HL-60 (cell line): Measurements from ENCODE around the gene CFAP74.

Experiments
- POLR2AphosphoS5 ChIP-seq: IDR thresholded peaks from 2 replicates; pipeline ENCODE4 v1.6.1; 2012; ENCODE audit warnings: low read depth
- TF ChIP-seq, protein P1 (sequence below): IDR thresholded peaks from one replicate; pipeline ENCODE4 v1.5.1; 2011; ENCODE audit warnings: low read length, control low read depth, inconsistent platforms; ENCODE audit not compliant: insufficient read depth
- TF ChIP-seq, protein P2 (sequence below): IDR thresholded peaks from 2 replicates; pipeline ENCODE4 v1.6.1; 2012; ENCODE audit warnings: low read depth; ENCODE audit not compliant: insufficient replicate concordance

DNA sequence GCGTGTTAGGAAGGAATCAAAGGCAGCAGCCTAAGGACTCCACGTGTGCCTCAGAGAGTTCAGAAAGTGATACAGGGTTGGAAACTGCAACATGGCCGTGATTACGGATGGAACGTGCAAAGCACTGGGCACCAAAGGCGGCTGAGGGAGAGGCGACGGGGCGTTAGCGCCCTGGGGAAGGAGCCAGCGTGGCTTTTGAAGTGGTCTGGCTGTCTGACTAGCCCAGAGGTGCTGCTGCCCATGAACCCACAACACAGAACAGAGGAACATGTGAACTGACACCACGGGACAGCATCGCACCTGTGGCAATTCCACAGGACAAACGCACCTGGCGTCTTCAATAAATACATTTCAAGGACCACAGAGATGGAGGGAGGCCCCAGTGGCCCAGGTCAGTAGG, 66.5 kb downstream of the CFAP74 start:
- TF ChIP-seq, protein P1, sequence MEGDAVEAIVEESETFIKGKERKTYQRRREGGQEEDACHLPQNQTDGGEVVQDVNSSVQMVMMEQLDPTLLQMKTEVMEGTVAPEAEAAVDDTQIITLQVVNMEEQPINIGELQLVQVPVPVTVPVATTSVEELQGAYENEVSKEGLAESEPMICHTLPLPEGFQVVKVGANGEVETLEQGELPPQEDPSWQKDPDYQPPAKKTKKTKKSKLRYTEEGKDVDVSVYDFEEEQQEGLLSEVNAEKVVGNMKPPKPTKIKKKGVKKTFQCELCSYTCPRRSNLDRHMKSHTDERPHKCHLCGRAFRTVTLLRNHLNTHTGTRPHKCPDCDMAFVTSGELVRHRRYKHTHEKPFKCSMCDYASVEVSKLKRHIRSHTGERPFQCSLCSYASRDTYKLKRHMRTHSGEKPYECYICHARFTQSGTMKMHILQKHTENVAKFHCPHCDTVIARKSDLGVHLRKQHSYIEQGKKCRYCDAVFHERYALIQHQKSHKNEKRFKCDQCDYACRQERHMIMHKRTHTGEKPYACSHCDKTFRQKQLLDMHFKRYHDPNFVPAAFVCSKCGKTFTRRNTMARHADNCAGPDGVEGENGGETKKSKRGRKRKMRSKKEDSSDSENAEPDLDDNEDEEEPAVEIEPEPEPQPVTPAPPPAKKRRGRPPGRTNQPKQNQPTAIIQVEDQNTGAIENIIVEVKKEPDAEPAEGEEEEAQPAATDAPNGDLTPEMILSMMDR: no peak
- no peak for TF ChIP-seq POLR2AphosphoS5
- TF ChIP-seq, protein P2, sequence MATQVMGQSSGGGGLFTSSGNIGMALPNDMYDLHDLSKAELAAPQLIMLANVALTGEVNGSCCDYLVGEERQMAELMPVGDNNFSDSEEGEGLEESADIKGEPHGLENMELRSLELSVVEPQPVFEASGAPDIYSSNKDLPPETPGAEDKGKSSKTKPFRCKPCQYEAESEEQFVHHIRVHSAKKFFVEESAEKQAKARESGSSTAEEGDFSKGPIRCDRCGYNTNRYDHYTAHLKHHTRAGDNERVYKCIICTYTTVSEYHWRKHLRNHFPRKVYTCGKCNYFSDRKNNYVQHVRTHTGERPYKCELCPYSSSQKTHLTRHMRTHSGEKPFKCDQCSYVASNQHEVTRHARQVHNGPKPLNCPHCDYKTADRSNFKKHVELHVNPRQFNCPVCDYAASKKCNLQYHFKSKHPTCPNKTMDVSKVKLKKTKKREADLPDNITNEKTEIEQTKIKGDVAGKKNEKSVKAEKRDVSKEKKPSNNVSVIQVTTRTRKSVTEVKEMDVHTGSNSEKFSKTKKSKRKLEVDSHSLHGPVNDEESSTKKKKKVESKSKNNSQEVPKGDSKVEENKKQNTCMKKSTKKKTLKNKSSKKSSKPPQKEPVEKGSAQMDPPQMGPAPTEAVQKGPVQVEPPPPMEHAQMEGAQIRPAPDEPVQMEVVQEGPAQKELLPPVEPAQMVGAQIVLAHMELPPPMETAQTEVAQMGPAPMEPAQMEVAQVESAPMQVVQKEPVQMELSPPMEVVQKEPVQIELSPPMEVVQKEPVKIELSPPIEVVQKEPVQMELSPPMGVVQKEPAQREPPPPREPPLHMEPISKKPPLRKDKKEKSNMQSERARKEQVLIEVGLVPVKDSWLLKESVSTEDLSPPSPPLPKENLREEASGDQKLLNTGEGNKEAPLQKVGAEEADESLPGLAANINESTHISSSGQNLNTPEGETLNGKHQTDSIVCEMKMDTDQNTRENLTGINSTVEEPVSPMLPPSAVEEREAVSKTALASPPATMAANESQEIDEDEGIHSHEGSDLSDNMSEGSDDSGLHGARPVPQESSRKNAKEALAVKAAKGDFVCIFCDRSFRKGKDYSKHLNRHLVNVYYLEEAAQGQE: no peak
